GM21786 (cell line): ENCODE results near the gene NUP58.
"Not testable (repeated sequence)": the region's sequence is repeated elsewhere in the genome, so short reads cannot be mapped to it uniquely, and the experiment has no call there.

ENCODE experiments used
- ATAC-seq: cut with Tn5 transposase; IDR thresholded peaks from one replicate; pipeline ENCODE4 v1.9.1; 2021; ENCODE audit not compliant: unreplicated experiment

NUP58 gene

GRCh38 chr13:25302121-25302520 lies 696 bp downstream of the NUP58 start:
- no peak for ATAC-seq

GRCh38 chr13:25306671-25307464 lies 5.4 kb downstream of the NUP58 start:
- no peak for ATAC-seq

- ATAC-seq, result no peak
Measured at GRCh38 chr13:25310891-25311290, 9.5 kb downstream of the NUP58 start.

- ATAC-seq, result not testable (repeated sequence)
Measured at GRCh38 chr13:25318946-25319345, 17.5 kb downstream of the NUP58 start.

- no peak for ATAC-seq
Measured at GRCh38 chr13:25319771-25320170, 18.3 kb downstream of the NUP58 start.

GRCh38 chr13:25324100-25324499 lies 22.7 kb downstream of the NUP58 start:
- no peak for ATAC-seq

GRCh38 chr13:25329706-25330105 lies 28.3 kb downstream of the NUP58 start:
- no peak for ATAC-seq

- ATAC-seq, result no peak
Measured at GRCh38 chr13:25330541-25330940, 29.1 kb downstream of the NUP58 start.

GRCh38 chr13:25335856-25336255 lies 34.4 kb downstream of the NUP58 start:
- ATAC-seq, result no peak

- ATAC-seq, result no peak
Measured at GRCh38 chr13:25345576-25345975, 44.2 kb downstream of the NUP58 start.

- no peak for ATAC-seq
Measured at GRCh38 chr13:25347151-25347550, 45.7 kb downstream of the NUP58 start.

- ATAC-seq, result no peak
Measured at GRCh38 chr13:25351404-25351803, 50.0 kb downstream of the NUP58 start.

- ATAC-seq, result no peak
Measured at GRCh38 chr13:25352230-25352629, 50.8 kb downstream of the NUP58 start.

GRCh38 chr13:25352806-25353205 lies 51.4 kb downstream of the NUP58 start:
- no peak for ATAC-seq

- ATAC-seq, result no peak
Measured at GRCh38 chr13:25353344-25353743, 51.9 kb downstream of the NUP58 start.

- ATAC-seq, result no peak
Measured at GRCh38 chr13:25354377-25354776, 53.0 kb downstream of the NUP58 start.

- ATAC-seq, result not testable (repeated sequence)
Measured at GRCh38 chr13:25360443-25360842, 59.0 kb downstream of the NUP58 start.

GRCh38 chr13:25365720-25366235 lies 64.4 kb downstream of the NUP58 start:
- ATAC-seq, result no peak

GRCh38 chr13:25371158-25371874 lies 69.9 kb downstream of the NUP58 start:
- no peak for ATAC-seq

- no peak for ATAC-seq
Measured at GRCh38 chr13:25371875-25372283, 70.5 kb downstream of the NUP58 start, which contains the start of gene ATP8A2. Gene ATP8A2, plus strand, starts transcription at chr13:25371974. Its CDS starts 239 bp downstream, at chr13:25372213.

GRCh38 chr13:25372284-25373081 lies 71.1 kb downstream of the NUP58 start:
- ATAC-seq, result no peak
